ENCODE measurements around the gene MYOM1.

DNA sequence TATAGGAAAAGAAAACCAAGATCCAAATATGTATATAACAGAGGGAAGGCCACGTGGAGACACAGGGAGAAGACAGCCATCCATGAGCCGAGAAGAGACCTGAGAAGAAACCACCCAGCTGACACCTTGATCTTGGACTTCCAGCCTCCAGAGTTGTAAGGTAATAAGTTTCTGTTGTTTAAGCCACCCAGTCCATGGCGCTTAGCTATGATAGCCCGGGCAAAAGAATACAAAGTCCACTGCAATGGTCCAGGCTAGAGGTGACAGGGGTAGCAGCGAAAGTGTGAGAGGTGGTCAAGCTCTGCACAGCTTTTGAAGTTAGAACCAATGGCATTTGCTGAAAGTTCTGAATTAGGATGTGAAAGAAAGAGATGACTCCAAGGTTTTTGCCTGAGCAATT is 2.8 kb downstream of the MYOM1 start:
- TF ChIP-seq, protein P1, sequence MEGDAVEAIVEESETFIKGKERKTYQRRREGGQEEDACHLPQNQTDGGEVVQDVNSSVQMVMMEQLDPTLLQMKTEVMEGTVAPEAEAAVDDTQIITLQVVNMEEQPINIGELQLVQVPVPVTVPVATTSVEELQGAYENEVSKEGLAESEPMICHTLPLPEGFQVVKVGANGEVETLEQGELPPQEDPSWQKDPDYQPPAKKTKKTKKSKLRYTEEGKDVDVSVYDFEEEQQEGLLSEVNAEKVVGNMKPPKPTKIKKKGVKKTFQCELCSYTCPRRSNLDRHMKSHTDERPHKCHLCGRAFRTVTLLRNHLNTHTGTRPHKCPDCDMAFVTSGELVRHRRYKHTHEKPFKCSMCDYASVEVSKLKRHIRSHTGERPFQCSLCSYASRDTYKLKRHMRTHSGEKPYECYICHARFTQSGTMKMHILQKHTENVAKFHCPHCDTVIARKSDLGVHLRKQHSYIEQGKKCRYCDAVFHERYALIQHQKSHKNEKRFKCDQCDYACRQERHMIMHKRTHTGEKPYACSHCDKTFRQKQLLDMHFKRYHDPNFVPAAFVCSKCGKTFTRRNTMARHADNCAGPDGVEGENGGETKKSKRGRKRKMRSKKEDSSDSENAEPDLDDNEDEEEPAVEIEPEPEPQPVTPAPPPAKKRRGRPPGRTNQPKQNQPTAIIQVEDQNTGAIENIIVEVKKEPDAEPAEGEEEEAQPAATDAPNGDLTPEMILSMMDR (IDR thresholded peaks at IDR 0.05; ENCODE audit: low read depth, low read length): no peak
- TF ChIP-seq EZH2phosphoT487 (IDR thresholded peaks at IDR 0.05; ENCODE audit: low read depth): no peak

Data from OCI-LY3 (cell line).